CD4-positive, alpha-beta T cell (primary cell): ENCODE measurements around the gene MID2. TPM values are rescaled to one million over a fixed set of nuclear protein-coding genes. Genes with fewer than 3 reads are reported as not detected.
"Not testable (repeated sequence)": the region's sequence is repeated elsewhere in the genome, so short reads cannot be mapped to it uniquely, and the experiment has no call there.

Experiments used
- ATAC-seq: fragments of 200-7000 bp; cut with Tn5 transposase; one replicate; pipeline ENCODE4 v1.10.0; 2022; ENCODE audit warnings: mild to moderate bottlenecking; ENCODE audit not compliant: poor library complexity
- CTCF ChIA-PET: fragments of 350-600 bp; sonication (Branson Sonifier 250); formaldehyde crosslinking; loops from one replicate; lab custom pipeline; 2021; ENCODE audit warnings: antibody characterized with exemption, inconsistent platforms; lab: Charles Lee
- POLR2A ChIA-PET: fragments of 350-600 bp; sonication (Branson Sonifier 250); formaldehyde crosslinking; loops from one replicate; lab custom pipeline; 2021; ENCODE audit warnings: antibody characterized with exemption, inconsistent platforms; lab: Charles Lee
- DNase-seq, 14 experiments: peaks; one replicate each; pipeline ENCODE4 v3.0.0-alpha.2; 2013 to 2020; ENCODE audit warnings: mixed read lengths in 2 of 14
- H3K27ac ChIP-seq, 2 donors: one replicate each; pipeline versions ENCODE4 v1.5.1 to v1.7.0; 2013; ENCODE audit warnings: low read length in 2 of 2, low read depth in 1 of 2, mild to moderate bottlenecking in 1 of 2
- H3K27me3 ChIP-seq, 2 experiments: 1 replicate in 1 of 2; 2 replicates in 1 of 2; pipeline versions ENCODE4 v1.6.1 to v1.7.0; 2013; ENCODE audit warnings: low read length in 2 of 2, control low read depth in 1 of 2, mild to moderate bottlenecking in 1 of 2, moderate library complexity in 1 of 2; ENCODE audit not compliant: insufficient read depth in 2 of 2, control insufficient read depth in 1 of 2
- H3K36me3 ChIP-seq: one replicate; pipeline ENCODE4 v1.6.1; 2013; ENCODE audit warnings: low read length, control low read depth; ENCODE audit not compliant: insufficient read depth
- H3K4me1 ChIP-seq: one replicate; pipeline ENCODE4 v1.6.1; 2013; ENCODE audit warnings: low read length, control low read depth; ENCODE audit not compliant: insufficient read depth
- H3K4me3 ChIP-seq: one replicate; pipeline ENCODE4 v1.5.1; 2013; ENCODE audit warnings: mild to moderate bottlenecking, low read length, moderate library complexity
- H3K9me3 ChIP-seq, 2 experiments: 1 replicate in 1 of 2; 2 replicates in 1 of 2; pipeline versions ENCODE4 v1.6.1 to v1.7.0; 2013; ENCODE audit warnings: low read length in 2 of 2, mild to moderate bottlenecking in 2 of 2, control low read depth in 1 of 2, moderate library complexity in 1 of 2; ENCODE audit not compliant: control insufficient read depth in 1 of 2, insufficient read depth in 1 of 2
- H3K27ac Mint-ChIP-seq: one replicate; pipeline ENCODE4 v1.8.0; 2020; ENCODE audit warnings: mixed read lengths
- H3K27me3 Mint-ChIP-seq: one replicate; pipeline ENCODE4 v1.8.0; 2021; ENCODE audit warnings: mixed read lengths
- H3K36me3 Mint-ChIP-seq: one replicate; pipeline ENCODE4 v1.8.0; 2021; ENCODE audit warnings: low read depth, mixed read lengths
- H3K4me1 Mint-ChIP-seq: one replicate; pipeline ENCODE4 v1.8.0; 2021; ENCODE audit warnings: low read depth, mixed read lengths
- H3K4me3 Mint-ChIP-seq: one replicate; pipeline ENCODE4 v1.8.0; 2020; ENCODE audit warnings: mild to moderate bottlenecking, mixed read lengths
- H3K9me3 Mint-ChIP-seq: one replicate; pipeline ENCODE4 v1.8.0; 2020; ENCODE audit warnings: mixed read lengths
- CTCF ChIP-seq: fragments of 200-600 bp; IDR thresholded peaks from one replicate; pipeline ENCODE4 v1.8.0; 2022; ENCODE audit warnings: antibody characterized with exemption, mild to moderate bottlenecking
- intact Hi-C, 2 experiments: fragments of 100-400 bp; cut with DNase I in 1 of 2; cut with micrococcal nuclease in 1 of 2; formaldehyde crosslinking; loops; one replicate each; pipeline versions ENCODE4 v1.15.1 to v1.9.0; 2023 to 2025; cut with DNase I, micrococcal nuclease
- total RNA-seq, 174 experiments: library from RNA in 2 of 174; stranded (reverse) in 2 of 174; gene quantifications; one replicate each; pipeline ENCODE4 v1.2.3 and lab custom pipeline; 2021 to 2026

MID2 gene
- total RNA-seq, 2 experiments from 2014 or later: 15.7 to 16.9 TPM

GRCh38 chrX:107936434-107936730, 110.7 kb downstream of the MID2 start:
- Mint-ChIP-seq H3K4me1 (no peaks in the 10 kb centered on the region), H3K9me3 (no peaks in the 10 kb centered on the region), H3K27ac (no peak overlapping the region), H3K27me3 (peaks cover 34% of the 10 kb centered on the region), H3K4me3 (no peak overlapping the region), H3K36me3 (no peaks in the 10 kb centered on the region)
- peaks cover 0 to 9% of the 10 kb centered on the region in 2 experiments for H3K9me3 ChIP-seq
- no peak overlapping the region for H3K4me3 ChIP-seq
- DNase-seq (no peak), ATAC-seq (no peak)
- CTCF ChIA-PET: no interaction called here
- peaks cover 0 to 5% of the 10 kb centered on the region in 2 experiments for H3K27me3 ChIP-seq
- H3K27ac ChIP-seq: no peak overlapping the region
- POLR2A ChIA-PET: no interaction called here
- intact Hi-C loops: no loop called here
- TF ChIP-seq CTCF: no peak
- no peaks in the 10 kb centered on the region for H3K4me1 ChIP-seq
- no peaks in the 10 kb centered on the region for H3K36me3 ChIP-seq

- H3K4me1 Mint-ChIP-seq: no peaks in the 10 kb centered on the region
- intact Hi-C loops: no loop called here
- no peaks in the 10 kb centered on the region for H3K4me1 ChIP-seq
- H3K27me3 Mint-ChIP-seq: peaks cover 27% of the 10 kb centered on the region
- peaks cover 0 to 9% of the 10 kb centered on the region in 2 experiments for H3K9me3 ChIP-seq
- peaks cover 0 to 5% of the 10 kb centered on the region in 2 experiments for H3K27me3 ChIP-seq
- H3K9me3 Mint-ChIP-seq: no peaks in the 10 kb centered on the region
- no peak overlapping the region for H3K27ac ChIP-seq
- ChIA-PET POLR2A (no interaction called here), CTCF (no interaction called here)
- DNase-seq (no peak), ATAC-seq (no peak)
- no peaks in the 10 kb centered on the region for H3K36me3 ChIP-seq
- TF ChIP-seq CTCF: no peak
- no peak overlapping the region for H3K4me3 Mint-ChIP-seq
- no peak overlapping the region for H3K27ac Mint-ChIP-seq
- H3K36me3 Mint-ChIP-seq: no peaks in the 10 kb centered on the region
- H3K4me3 ChIP-seq: no peak overlapping the region
Observed at GRCh38 chrX:107940095-107940494, 114.4 kb downstream of the MID2 start.

- H3K9me3 Mint-ChIP-seq, H3K4me1 Mint-ChIP-seq, CTCF ChIA-PET: not testable (repeated sequence)
Observed at GRCh38 chrX:107955337-107955736, 129.7 kb downstream of the MID2 start.

DNA sequence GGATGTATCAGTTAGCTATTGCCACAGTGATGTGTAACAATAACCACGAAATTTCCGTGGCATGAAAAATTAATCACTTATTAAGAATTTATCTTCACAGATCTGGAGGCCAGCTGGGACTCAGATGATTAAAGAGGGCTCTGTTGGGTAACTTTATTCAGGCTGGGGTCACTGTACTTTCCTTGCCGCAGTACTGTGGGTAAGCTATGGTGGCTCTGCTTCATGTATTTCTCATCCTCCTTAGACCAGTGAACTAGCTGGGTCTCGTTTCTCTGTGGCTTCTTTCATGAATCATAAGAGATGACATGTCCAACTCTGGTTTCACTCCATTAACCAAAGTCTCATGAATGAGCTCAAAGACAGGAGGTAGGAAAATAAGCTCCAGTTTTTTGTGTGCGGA, 143.0 kb downstream of the MID2 start:
- Mint-ChIP-seq H3K27me3 (peaks cover 6% of the 10 kb centered on the region), H3K4me1 (no peaks in the 10 kb centered on the region), H3K4me3 (no peak overlapping the region), H3K27ac (no peak overlapping the region), H3K9me3 (no peaks in the 10 kb centered on the region), H3K36me3 (no peaks in the 10 kb centered on the region)
- no peak overlapping the region for H3K27ac ChIP-seq
- no peaks in the 10 kb centered on the region for H3K9me3 ChIP-seq
- no peak overlapping the region for H3K4me3 ChIP-seq
- no peak for DNase-seq
- CTCF ChIA-PET: no interaction called here
- no peak for ATAC-seq
- no peak for TF ChIP-seq CTCF
- H3K27me3 ChIP-seq: no peaks in the 10 kb centered on the region
- no peaks in the 10 kb centered on the region for H3K4me1 ChIP-seq
- intact Hi-C loops: no loop called here
- no peaks in the 10 kb centered on the region for H3K36me3 ChIP-seq
- POLR2A ChIA-PET: no interaction called here

More at GRCh38 chrX:107955337-107955736, 129.7 kb downstream of the MID2 start:
- intact Hi-C loops, H3K4me3 Mint-ChIP-seq, H3K27me3 Mint-ChIP-seq, DNase-seq, ATAC-seq, H3K27me3 ChIP-seq, H3K4me3 ChIP-seq, H3K27ac ChIP-seq, H3K4me1 ChIP-seq, H3K9me3 ChIP-seq, H3K36me3 ChIP-seq, POLR2A ChIA-PET, H3K36me3 Mint-ChIP-seq, H3K27ac Mint-ChIP-seq: not testable (repeated sequence)
